Fibroblast of skin of abdomen (primary cell): Measurements from ENCODE around the gene BBS10. TPM values are rescaled to one million over a fixed set of nuclear protein-coding genes. Genes with fewer than 3 reads are reported as not detected.
"Not testable (repeated sequence)": the region's sequence is repeated elsewhere in the genome, so short reads cannot be mapped to it uniquely, and the experiment has no call there.

ENCODE experiments used
- DNase-seq: peaks from one replicate; pipeline ENCODE4 v3.0.0-alpha.2; 2013
- polyA plus RNA-seq, 2 experiments: library from polyadenylated mRNA; unstranded; fragments of 120-200 nt; gene quantifications; one replicate each; pipeline ENCODE4 v1.2.1, GENCODE V29; 2013; ENCODE audit not compliant: insufficient read length in 2 of 2

The BBS10 gene
- 9.7 TPM for polyA plus RNA-seq (2013, experiment 1 of 2; ENCODE audit: insufficient read length)
- 9.0 TPM for polyA plus RNA-seq (2013, experiment 2 of 2; ENCODE audit: insufficient read length)

- DNase-seq = peak; percentile 93
Measured at GRCh38 chr12:76348079-76348901, at the start of gene BBS10. Gene BBS10 (minus strand): TSS chr12:76348415. CDS start chr12:76348358, 57 bp downstream.

GRCh38 chr12:76391461-76391860 lies 43.2 kb upstream of the BBS10 start:
- no peak for DNase-seq

GRCh38 chr12:76387614-76388013 lies 39.4 kb upstream of the BBS10 start:
- DNase-seq = no peak

DNA sequence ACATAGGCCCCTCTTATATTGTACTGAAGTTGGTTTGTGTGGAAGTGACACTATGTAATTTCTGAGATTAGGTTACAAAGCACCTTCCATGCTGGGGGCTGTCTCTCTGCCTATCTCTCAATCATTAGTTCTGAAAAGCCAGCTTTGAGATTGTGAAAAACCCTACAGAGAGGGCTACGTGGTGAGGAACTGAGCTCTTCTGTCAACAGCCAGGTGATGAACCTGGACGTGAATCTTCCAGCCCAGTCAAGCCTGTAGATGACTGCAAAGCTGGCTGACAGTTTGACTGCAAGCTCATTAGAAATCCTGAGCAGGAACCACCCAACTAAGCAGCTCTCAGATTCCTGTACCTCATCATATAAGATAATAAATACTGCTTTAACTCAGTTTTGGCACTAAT lies 36.3 kb upstream of the BBS10 start:
- DNase-seq = no peak

DNA sequence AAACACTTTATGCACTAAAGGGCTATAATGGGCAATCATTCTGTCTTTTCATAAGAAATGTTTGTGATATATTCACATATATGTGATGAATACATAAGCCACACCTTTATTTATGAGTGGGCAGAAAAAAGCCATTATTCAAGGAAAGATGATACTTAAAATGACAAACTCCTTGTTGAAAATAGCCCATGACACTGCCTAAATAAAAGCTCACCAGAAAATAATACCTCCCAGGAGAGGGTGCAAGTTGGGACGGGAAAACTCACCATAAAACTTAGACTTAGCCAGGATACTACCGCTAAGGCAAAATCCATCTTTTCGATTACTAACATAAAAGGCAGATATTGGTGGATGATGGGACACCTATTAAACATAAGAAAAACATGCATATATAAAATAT lies 35.8 kb upstream of the BBS10 start:
- DNase-seq = no peak

GRCh38 chr12:76379261-76379660 lies 31.0 kb upstream of the BBS10 start:
- DNase-seq = no peak

DNA sequence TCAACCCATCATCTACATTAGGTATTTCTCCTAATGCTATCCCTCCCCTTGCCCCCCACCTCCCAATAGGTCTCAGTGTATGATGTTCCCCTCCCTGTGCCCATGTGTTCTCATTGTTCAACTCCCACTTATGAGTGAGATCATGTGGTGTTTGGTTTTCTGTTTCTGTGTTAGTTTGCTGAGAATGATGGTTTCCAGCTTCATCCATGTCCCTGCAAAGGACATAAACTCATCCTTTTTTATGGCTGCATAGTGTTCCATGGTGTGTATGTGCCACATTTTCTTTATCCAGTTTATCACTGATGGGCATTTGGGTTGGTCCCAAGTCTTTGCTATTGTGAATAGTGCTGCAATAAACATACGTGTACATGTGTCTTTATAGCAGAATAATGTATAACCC lies 28.7 kb upstream of the BBS10 start:
- DNase-seq = not testable (repeated sequence)

- DNase-seq = no peak
Measured at GRCh38 chr12:76375939-76376338, 27.7 kb upstream of the BBS10 start.

- DNase-seq = no peak
Measured at GRCh38 chr12:76375470-76375869, 27.3 kb upstream of the BBS10 start.

DNA sequence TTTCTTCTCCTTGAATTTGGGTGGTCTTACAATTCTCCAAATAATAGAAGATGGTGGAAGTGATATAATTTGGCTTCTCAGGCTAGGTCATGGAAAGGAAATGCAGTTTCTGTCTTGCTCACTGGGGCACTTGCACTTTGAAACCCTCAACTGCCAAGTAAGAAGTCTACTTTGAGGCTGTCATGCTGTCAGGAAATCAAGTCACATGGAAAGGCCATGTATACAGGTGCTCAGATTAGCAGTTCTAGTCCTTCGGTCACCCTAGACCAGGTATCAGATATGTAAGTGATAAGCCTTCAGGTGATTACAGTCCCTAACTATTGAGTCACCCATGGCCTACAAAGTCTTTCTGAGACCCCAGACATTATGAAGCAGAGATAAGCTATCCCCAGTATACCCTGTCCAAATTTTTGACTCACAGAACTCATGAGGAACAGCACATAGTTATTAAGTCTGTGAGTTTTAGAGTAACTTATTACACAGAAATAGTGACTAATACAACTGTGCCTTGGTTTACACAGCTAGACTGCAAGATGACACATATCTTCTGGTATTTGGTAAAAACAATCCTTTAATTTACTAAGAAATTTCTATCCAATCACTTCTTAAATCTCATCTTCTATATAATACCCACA lies 26.3 kb upstream of the BBS10 start:
- peak; percentile 24 for DNase-seq

GRCh38 chr12:76368230-76368629 lies 20.0 kb upstream of the BBS10 start:
- no peak for DNase-seq

- no peak for DNase-seq
Measured at GRCh38 chr12:76366163-76366562, 17.9 kb upstream of the BBS10 start.

- DNase-seq = not testable (repeated sequence)
Measured at GRCh38 chr12:76364131-76364530, 15.9 kb upstream of the BBS10 start.

GRCh38 chr12:76360316-76360715 lies 12.1 kb upstream of the BBS10 start:
- DNase-seq = no peak

DNA sequence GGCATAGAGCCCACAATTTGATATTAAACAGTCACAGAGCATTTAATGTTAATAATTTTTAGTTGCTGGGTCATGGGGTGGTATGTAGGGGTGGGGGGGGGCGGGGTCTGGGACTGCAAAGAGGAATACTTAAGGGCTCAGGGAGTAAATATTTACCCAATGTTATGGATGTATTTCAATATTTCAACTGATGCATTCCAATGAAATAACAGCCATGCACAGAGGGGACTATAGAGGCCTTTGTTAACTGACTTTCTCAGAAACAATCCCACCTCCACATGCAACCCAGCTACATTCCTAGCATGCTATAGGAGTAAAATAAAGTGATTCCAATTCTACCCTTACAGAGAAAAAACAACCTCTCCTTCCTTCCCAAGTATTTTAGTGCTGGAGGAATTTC lies 7.9 kb upstream of the BBS10 start:
- no peak for DNase-seq

DNA sequence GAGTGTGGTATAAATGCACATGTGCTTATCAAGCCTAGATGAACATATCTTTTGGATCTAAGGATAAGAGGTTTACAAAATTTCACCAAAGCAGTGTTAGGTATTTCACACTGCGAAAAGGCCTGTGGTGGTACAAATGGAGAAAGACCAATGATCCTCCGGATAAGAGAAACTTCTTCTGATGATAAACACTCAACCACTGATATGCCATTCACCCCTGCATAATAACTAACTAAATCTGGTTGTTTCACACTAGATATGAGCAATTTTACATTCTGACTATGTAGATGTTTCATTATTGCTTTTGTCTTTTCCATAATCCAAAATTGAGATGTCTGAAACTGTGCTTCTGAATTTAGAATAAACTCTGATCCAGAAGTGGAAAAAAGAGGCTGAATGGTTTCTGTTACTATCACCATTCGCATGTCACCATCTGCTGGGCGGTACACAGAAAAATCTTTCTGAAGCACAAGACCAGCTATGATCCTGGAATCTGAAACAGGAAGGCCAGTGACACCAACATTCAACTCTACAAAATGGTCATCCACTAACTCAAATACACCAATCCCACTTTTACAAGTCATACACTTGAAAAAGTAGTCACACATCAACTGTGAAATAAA lies 1.3 kb downstream of the BBS10 start:
- DNase-seq = peak; percentile 71

DNA sequence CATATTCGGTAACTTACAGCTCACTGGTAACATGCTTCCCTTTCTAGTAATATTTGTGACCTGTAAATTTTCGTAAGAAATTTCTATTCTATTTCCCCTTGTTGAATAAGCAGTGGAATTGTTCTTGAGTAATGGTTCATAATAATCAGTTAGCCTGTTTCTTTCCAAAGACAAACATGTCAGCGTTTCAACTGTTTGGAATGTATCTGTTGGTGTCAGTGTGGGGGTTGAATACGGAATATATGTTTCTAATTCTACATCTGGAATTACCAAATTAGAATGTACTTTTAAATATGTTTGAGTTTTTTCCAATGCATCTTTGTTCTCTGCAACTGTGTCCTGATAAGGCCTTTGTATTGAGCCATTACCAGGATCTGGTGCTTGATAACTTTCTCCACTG lies 2.0 kb downstream of the BBS10 start:
- DNase-seq = peak; percentile 68

GRCh38 chr12:76345569-76345968 lies 2.6 kb downstream of the BBS10 start:
- DNase-seq = no peak

GRCh38 chr12:76341436-76342030 lies 6.7 kb downstream of the BBS10 start:
- DNase-seq = peak; percentile 45

DNA sequence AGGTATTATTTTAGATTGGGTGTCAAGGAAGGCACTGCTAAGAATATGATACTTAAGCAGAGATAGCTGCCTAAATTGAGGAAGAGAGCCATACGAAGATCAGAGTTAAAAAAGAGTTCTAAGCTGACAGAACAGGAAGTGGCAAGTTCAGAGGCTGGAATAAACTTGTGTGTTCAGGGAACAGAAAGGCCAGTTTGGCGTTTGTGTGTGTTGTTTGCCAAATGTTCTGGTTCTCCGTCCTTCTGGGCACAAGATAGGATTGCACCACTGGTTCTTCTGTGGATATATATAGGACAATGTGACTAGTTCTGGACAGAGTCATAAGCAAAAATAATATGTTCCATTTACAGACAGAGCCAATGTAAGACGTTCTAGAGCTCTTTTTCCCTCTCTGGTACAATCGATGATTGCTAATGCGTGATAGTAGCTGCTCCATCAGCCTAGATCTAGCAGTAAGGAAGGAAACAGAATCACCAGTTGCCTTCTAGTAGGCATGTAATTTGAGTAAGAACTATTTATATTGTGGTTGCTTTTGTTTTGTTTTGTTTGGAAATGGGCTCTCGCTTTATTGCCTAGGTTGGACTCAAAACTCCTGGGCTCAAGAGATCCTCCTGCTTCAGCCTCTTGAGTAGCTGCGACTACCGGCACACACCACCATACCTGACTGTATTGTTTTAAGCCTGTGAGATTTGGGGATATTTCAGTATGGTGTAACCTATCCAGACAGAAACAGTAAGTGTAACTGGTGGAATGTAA lies 7.4 kb downstream of the BBS10 start:
- no peak for DNase-seq

- DNase-seq = peak; percentile 56
Measured at GRCh38 chr12:76337583-76337982, 10.6 kb downstream of the BBS10 start.

GRCh38 chr12:76332606-76333005 lies 15.6 kb downstream of the BBS10 start:
- no peak for DNase-seq
